ENCODE measurements around the gene TTYH3.

The TTYH3 gene

GRCh38 chr7:2649139-2649838 is 17.5 kb downstream of the TTYH3 start:
- DNase-seq: no peak

GRCh38 chr7:2649991-2650390 is 18.2 kb downstream of the TTYH3 start:
- DNase-seq: no peak

GRCh38 chr7:2650451-2650850 is 18.7 kb downstream of the TTYH3 start:
- DNase-seq: no peak

GRCh38 chr7:2651336-2651735 is 19.6 kb downstream of the TTYH3 start:
- no peak for DNase-seq

- DNase-seq: no peak
Observed at GRCh38 chr7:2651847-2652735, 20.3 kb downstream of the TTYH3 start.

- no peak for DNase-seq
Observed at GRCh38 chr7:2652736-2653060, 20.9 kb downstream of the TTYH3 start.

GRCh38 chr7:2654059-2654458 is 22.3 kb downstream of the TTYH3 start:
- no peak for DNase-seq

- DNase-seq: no peak
Observed at GRCh38 chr7:2655870-2656614, 24.3 kb downstream of the TTYH3 start.

- DNase-seq: no peak
Observed at GRCh38 chr7:2657208-2657607, 25.4 kb downstream of the TTYH3 start.

- DNase-seq: no peak
Observed at GRCh38 chr7:2657920-2658671, 26.3 kb downstream of the TTYH3 start.

- no peak for DNase-seq
Observed at GRCh38 chr7:2658941-2659340, 27.2 kb downstream of the TTYH3 start.

GRCh38 chr7:2659556-2660358 is 28.0 kb downstream of the TTYH3 start:
- DNase-seq: no peak

GRCh38 chr7:2660359-2661095 is 28.7 kb downstream of the TTYH3 start:
- DNase-seq: no peak

GRCh38 chr7:2661096-2661449 is 29.3 kb downstream of the TTYH3 start:
- DNase-seq: no peak

- no peak for DNase-seq
Observed at GRCh38 chr7:2661602-2662272, 30.0 kb downstream of the TTYH3 start.

- DNase-seq: no peak
Observed at GRCh38 chr7:2662273-2663120, 30.7 kb downstream of the TTYH3 start.

- DNase-seq: no peak
Observed at GRCh38 chr7:2663121-2663886, 31.5 kb downstream of the TTYH3 start.

GRCh38 chr7:2663960-2664359 is 32.2 kb downstream of the TTYH3 start:
- DNase-seq: no peak

GRCh38 chr7:2665359-2665791 is 33.6 kb downstream of the TTYH3 start:
- DNase-seq: no peak
